Right lobe of liver (tissue), 4 donors: ENCODE measurements around the gene RGS3.

ENCODE experiments used
- POLR2A ChIP-seq: fragments of 450-650 bp; IDR thresholded peaks from one replicate; pipeline ENCODE4 v1.6.1; 2017; ENCODE audit warnings: antibody characterized with exemption, mild to moderate bottlenecking
- TF ChIP-seq, protein P1 (sequence below), 4 donors: fragments of 200-600 bp in 3 of 4; fragments of 450-650 bp in 1 of 4; IDR thresholded peaks; one replicate each; pipeline versions ENCODE4 v1.5.1 to v1.8.0; 2016 to 2022; ENCODE audit warnings: antibody characterized with exemption in 4 of 4, mild to moderate bottlenecking in 2 of 4
- donor health status: DM: no; HTN: no; CAD: no.
- donor health status: DM: no; HTN: no; CAD: no.
- donor health status: DM: no; HTN: yes; CAD: no.

DNA sequence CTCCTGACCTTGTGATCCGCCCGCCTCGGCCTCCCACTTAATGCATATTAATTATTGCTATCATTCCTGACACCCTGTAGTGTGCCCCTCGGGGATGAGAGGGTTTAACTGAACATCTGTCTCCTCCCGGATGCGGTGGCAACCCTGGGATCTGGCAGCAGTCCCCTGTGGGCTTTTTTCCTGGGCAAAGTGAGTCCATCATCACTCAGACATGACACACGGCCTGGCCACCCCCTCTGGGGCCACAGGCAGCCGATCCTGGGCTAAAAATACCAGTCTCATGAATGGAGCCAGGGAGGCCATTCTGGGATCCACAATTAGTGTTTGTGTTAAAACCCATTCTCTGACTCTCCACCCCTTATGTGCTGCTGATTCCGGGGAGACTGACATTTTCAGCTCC lies 161.2 kb downstream of the RGS3 start:
- TF ChIP-seq, protein P1, sequence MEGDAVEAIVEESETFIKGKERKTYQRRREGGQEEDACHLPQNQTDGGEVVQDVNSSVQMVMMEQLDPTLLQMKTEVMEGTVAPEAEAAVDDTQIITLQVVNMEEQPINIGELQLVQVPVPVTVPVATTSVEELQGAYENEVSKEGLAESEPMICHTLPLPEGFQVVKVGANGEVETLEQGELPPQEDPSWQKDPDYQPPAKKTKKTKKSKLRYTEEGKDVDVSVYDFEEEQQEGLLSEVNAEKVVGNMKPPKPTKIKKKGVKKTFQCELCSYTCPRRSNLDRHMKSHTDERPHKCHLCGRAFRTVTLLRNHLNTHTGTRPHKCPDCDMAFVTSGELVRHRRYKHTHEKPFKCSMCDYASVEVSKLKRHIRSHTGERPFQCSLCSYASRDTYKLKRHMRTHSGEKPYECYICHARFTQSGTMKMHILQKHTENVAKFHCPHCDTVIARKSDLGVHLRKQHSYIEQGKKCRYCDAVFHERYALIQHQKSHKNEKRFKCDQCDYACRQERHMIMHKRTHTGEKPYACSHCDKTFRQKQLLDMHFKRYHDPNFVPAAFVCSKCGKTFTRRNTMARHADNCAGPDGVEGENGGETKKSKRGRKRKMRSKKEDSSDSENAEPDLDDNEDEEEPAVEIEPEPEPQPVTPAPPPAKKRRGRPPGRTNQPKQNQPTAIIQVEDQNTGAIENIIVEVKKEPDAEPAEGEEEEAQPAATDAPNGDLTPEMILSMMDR (IDR thresholded peaks at IDR 0.05), result no peak
- no peak for TF ChIP-seq POLR2A
